ENCODE results near the gene NYNRIN.
"Not testable (repeated sequence)": the region's sequence is repeated elsewhere in the genome, so short reads cannot be mapped to it uniquely, and the experiment has no call there.

- not testable (repeated sequence) for TF ChIP-seq CTCF (IDR thresholded peaks at IDR 0.05; ENCODE audit: poor library complexity, severe bottlenecking); REST (IDR thresholded peaks at IDR 0.05; ENCODE audit: borderline replicate concordance); EP300 (conservative IDR thresholded peaks at IDR 0.05; ENCODE audit: poor library complexity, severe bottlenecking); RAD21 (conservative IDR thresholded peaks at IDR 0.05); POLR2AphosphoS5 (IDR thresholded peaks at IDR 0.05); MXI1 (conservative IDR thresholded peaks at IDR 0.05; ENCODE audit: poor library complexity, severe bottlenecking)
These were observed 27.2 kb upstream of the NYNRIN start for GRCh38 chr14:24371605-24372004.

Measured in neural cell (in vitro differentiated cells).